Measurements from ENCODE around the gene BCAR3.

DNA sequence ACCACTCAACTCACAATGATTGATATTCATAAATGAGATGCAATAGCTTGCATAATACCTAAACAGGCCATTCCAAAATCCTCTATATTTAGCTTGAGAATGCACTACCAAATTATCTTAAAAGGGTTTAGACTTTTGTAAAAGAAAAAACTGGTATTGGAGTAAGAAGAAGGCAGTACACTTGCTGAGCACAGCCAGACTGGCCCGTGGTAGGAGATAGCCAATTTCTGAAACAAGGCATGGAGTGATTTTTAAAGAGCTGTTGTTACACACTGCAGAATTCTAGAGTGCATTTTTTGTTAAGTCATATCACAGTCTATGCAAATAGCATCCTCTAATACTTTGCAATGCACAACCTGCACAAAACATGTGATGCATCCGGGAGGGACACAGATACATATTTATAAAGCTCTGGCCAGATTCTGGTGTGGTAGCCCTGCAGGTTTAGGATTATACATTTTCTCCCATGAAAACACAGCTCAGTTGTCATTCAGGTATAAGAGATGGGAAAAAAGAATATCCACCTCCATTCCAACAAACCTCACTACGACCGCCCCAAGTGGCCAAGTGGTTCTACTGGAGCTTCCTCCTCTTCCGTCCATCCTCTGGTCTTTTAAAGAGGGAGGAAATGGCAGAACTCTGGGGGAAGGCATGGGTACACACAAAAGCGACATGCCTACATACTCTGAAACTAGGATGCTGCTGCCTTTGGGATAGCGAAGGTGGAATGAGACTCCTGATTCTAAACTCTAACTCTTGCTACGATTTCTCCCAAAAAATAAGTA is 40.8 kb downstream of the BCAR3 start:
- TF ChIP-seq POLR2A (IDR thresholded peaks at IDR 0.05) (no peak), CTCF (IDR thresholded peaks at IDR 0.05) (no peak)
